Endodermal cell (in vitro differentiated cells): Measurements from ENCODE around the gene AATF. TPM values are rescaled to one million over a fixed set of nuclear protein-coding genes. Genes with fewer than 3 reads are reported as not detected.

Experiments
- DNase-seq: peaks from one replicate; pipeline ENCODE4 v3.0.0-alpha.2; 2017
- H3K27ac ChIP-seq: 2 replicates; pipeline ENCODE4 v1.5.1; 2013; ENCODE audit warnings: mild to moderate bottlenecking, low read depth, low read length, moderate library complexity
- H3K27me3 ChIP-seq: 2 replicates; pipeline ENCODE4 v1.6.1; 2013; ENCODE audit warnings: mild to moderate bottlenecking, low read length, moderate library complexity; ENCODE audit not compliant: insufficient read depth, control insufficient read depth, poor library complexity, severe bottlenecking
- H3K36me3 ChIP-seq: 2 replicates; pipeline ENCODE4 v1.7.0; 2013; ENCODE audit warnings: mild to moderate bottlenecking, low read length, moderate library complexity; ENCODE audit not compliant: control insufficient read depth, insufficient read depth
- H3K4me1 ChIP-seq: one replicate; pipeline ENCODE4 v1.7.0; 2013; ENCODE audit warnings: low read length; ENCODE audit not compliant: control insufficient read depth, insufficient read depth
- H3K4me3 ChIP-seq: 2 replicates; pipeline ENCODE4 v1.5.1; 2013; ENCODE audit warnings: mild to moderate bottlenecking, low read length, moderate library complexity
- H3K9ac ChIP-seq: 2 replicates; pipeline ENCODE4 v1.6.1; 2013; ENCODE audit warnings: mild to moderate bottlenecking, low read length, moderate library complexity; ENCODE audit not compliant: poor library complexity, severe bottlenecking; ENCODE audit errors: extremely low read depth
- H3K9me3 ChIP-seq: 2 replicates; pipeline ENCODE4 v1.6.1; 2013; ENCODE audit warnings: mild to moderate bottlenecking, low read length, moderate library complexity; ENCODE audit not compliant: control insufficient read depth
- H3K27ac Mint-ChIP-seq: 2 replicates; pipeline ENCODE4 v1.8.0; 2020; ENCODE audit warnings: mixed read lengths
- H3K27me3 Mint-ChIP-seq: 2 replicates; pipeline ENCODE4 v1.8.0; 2021; ENCODE audit warnings: mild to moderate bottlenecking, mixed read lengths; ENCODE audit not compliant: insufficient read depth
- H3K36me3 Mint-ChIP-seq: 2 replicates; pipeline ENCODE4 v1.8.0; 2020; ENCODE audit warnings: low read depth, mixed read lengths
- H3K4me1 Mint-ChIP-seq: 2 replicates; pipeline ENCODE4 v1.8.0; 2020; ENCODE audit warnings: mixed read lengths
- H3K4me3 Mint-ChIP-seq: 2 replicates; pipeline ENCODE4 v1.8.0; 2020; ENCODE audit warnings: mild to moderate bottlenecking, moderate library complexity, mixed read lengths
- H3K9me3 Mint-ChIP-seq: 2 replicates; pipeline ENCODE4 v1.8.0; 2020; ENCODE audit warnings: mild to moderate bottlenecking, mixed read lengths
- WGBS, 2 experiments: methylation state at CpG; one replicate each; pipeline versions ENCODE4 v1.1.5 to v1.1.7; 2013; ENCODE audit warnings: missing lambda C conversion rate in 2 of 2, mixed read lengths in 1 of 2; ENCODE audit not compliant: insufficient coverage in 1 of 2, insufficient read length in 1 of 2; 5-methylcytosine and 5-hydroxymethylcytosine counted together
- total RNA-seq, 2 donors: library from RNA; stranded (reverse); fragmentation: NEBNext Ultra II Directional in 1 of 2; extraction: Animal tissue kit (Norgen Biotek cat#: 25700) in 1 of 2; gene quantifications; 2 replicates in 1 of 2; 3 replicates in 1 of 2; pipeline ENCODE4 v1.2.1, GENCODE V29; 2021
- TF ChIP-seq, protein P1 (sequence below): fragments of 200-600 bp; sonication (generic); conservative IDR thresholded peaks from 2 replicates; pipeline ENCODE4 v1.5.0; 2021; ENCODE audit warnings: antibody characterized with exemption, mild to moderate bottlenecking

The AATF gene
- total RNA-seq, 2 donors from 2014 or later, result 90.7 TPM

DNA sequence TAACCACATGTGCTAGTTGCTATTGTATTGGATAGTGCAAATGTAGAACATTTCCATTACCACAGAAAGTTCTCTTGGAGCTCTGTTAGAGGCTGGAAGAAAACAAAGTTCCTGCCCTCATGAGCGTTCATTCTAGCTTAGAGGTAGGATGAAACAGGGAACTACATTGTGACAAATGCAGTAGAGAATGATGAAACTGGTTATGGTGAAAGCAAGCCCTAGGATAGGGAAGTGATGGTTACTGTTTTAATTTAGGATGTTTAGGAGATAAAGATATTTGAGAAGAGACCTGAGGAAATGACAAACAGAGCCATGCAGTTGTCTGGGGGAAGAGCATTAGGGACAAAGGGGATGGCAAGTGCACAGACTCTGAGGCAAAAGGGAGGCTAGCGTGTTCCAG is 50.7 kb downstream of the AATF start:
- Mint-ChIP-seq H3K9me3 (peaks cover 35% of the 10 kb centered on the region), H3K27me3 (no peaks in the 10 kb centered on the region), H3K36me3 (peaks cover 81% of the 10 kb centered on the region), H3K27ac (no peak overlapping the region), H3K4me1 (no peaks in the 10 kb centered on the region), H3K4me3 (no peak overlapping the region)
- H3K27me3 ChIP-seq, result no peaks in the 10 kb centered on the region
- H3K4me3 ChIP-seq, result no peak overlapping the region
- no peaks in the 10 kb centered on the region for H3K4me1 ChIP-seq
- H3K9ac ChIP-seq, result no peak overlapping the region
- WGBS, 2 experiments, result 93 to 98% methylated on average over 1 to 2 of the region's 2 CpGs
- H3K27ac ChIP-seq, result no peak overlapping the region
- TF ChIP-seq, protein P1, sequence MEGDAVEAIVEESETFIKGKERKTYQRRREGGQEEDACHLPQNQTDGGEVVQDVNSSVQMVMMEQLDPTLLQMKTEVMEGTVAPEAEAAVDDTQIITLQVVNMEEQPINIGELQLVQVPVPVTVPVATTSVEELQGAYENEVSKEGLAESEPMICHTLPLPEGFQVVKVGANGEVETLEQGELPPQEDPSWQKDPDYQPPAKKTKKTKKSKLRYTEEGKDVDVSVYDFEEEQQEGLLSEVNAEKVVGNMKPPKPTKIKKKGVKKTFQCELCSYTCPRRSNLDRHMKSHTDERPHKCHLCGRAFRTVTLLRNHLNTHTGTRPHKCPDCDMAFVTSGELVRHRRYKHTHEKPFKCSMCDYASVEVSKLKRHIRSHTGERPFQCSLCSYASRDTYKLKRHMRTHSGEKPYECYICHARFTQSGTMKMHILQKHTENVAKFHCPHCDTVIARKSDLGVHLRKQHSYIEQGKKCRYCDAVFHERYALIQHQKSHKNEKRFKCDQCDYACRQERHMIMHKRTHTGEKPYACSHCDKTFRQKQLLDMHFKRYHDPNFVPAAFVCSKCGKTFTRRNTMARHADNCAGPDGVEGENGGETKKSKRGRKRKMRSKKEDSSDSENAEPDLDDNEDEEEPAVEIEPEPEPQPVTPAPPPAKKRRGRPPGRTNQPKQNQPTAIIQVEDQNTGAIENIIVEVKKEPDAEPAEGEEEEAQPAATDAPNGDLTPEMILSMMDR, result no peak
- H3K36me3 ChIP-seq, result peaks cover 80% of the 10 kb centered on the region
- DNase-seq, result no peak
- peaks cover 59% of the 10 kb centered on the region for H3K9me3 ChIP-seq

DNA sequence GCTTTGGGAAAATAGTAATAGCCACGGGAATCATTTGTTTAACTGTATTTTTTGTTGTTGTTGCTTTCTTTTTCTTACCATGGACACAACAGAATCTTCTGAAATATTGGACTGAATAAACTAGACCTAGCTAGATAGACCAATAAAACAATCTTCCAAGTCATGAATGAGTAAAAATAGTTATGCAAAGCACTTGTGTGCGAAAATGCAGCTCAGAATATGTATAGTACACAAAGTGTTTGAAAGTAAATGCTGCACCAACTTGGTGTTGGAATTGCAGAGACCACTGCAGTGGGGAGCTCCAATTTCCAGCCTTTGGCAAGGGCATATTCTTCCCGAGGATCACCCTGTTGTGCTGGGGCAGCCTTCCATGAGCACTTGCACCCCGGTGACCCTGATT is 68.0 kb downstream of the AATF start:
- Histone ChIP-seq H3K27me3 (no peaks in the 10 kb centered on the region), H3K9me3 (peaks cover 12% of the 10 kb centered on the region), H3K4me3 (no peak overlapping the region), H3K9ac (no peak overlapping the region), H3K27ac (no peak overlapping the region), H3K36me3 (peaks cover 36% of the 10 kb centered on the region), H3K4me1 (peaks cover 5% of the 10 kb centered on the region)
- TF ChIP-seq, protein P1, result no peak
- Mint-ChIP-seq H3K27ac (peak overlapping the region; percentile 69), H3K4me1 (peaks cover 20% of the 10 kb centered on the region), H3K36me3 (peaks cover 22% of the 10 kb centered on the region), H3K27me3 (no peaks in the 10 kb centered on the region), H3K9me3 (no peaks in the 10 kb centered on the region), H3K4me3 (no peak overlapping the region)
- 73 to 93% methylated on average over 1 to 4 of the region's 4 CpGs for WGBS, 2 experiments
- no peak for DNase-seq

DNA sequence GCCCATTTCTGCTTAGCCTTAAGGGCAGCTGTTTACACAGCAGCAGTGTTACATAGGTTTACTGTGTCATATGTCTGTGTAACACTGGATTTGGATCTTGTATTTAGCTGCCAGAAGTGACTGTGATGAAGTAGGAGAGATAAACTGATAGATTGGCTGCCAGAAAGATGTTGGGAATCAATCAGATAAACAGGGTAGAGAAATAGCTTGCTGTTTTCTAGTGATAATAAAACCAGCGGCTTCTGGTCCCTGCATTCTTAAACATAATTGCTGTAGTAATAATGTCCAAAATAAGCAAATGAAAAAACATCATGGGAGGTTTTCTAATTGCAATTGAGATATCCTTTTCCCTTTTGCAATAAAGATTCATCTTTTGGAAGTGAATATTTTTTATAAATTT is 68.7 kb downstream of the AATF start:
- DNase-seq, result no peak
- Histone ChIP-seq H3K4me3 (no peak overlapping the region), H3K9ac (no peak overlapping the region), H3K27ac (no peak overlapping the region), H3K4me1 (peaks cover 5% of the 10 kb centered on the region), H3K27me3 (no peaks in the 10 kb centered on the region), H3K9me3 (peaks cover 12% of the 10 kb centered on the region), H3K36me3 (peaks cover 42% of the 10 kb centered on the region)
- H3K4me3 Mint-ChIP-seq, result no peak overlapping the region
- H3K27me3 Mint-ChIP-seq, result no peaks in the 10 kb centered on the region
- TF ChIP-seq, protein P1, result no peak
- no peaks in the 10 kb centered on the region for H3K9me3 Mint-ChIP-seq
- no peak overlapping the region for H3K27ac Mint-ChIP-seq
- 89 to 100% methylated on average over 1 of the region's 1 CpG for WGBS, 2 experiments
- peaks cover 20% of the 10 kb centered on the region for H3K4me1 Mint-ChIP-seq
- H3K36me3 Mint-ChIP-seq, result peaks cover 22% of the 10 kb centered on the region
